ENCODE results near the gene UNC5B.

- TF ChIP-seq CTCF (conservative IDR thresholded peaks at IDR 0.05; ENCODE audit: low read depth, low read length), result 0 out of 2 replicates have a peak, but pooled peaks have one; percentile 18
- no peak for TF ChIP-seq EZH2 (IDR thresholded peaks at IDR 0.05; ENCODE audit: borderline replicate concordance, low read depth, low read length, poor library complexity, severe bottlenecking)
Measured at GRCh38 chr10:71220689-71221540, 8.5 kb downstream of the UNC5B start.

All from A673 (cell line).